Neural cell (in vitro differentiated cells): Measurements from ENCODE around the gene GHITM.
"Not testable (repeated sequence)": the region's sequence is repeated elsewhere in the genome, so short reads cannot be mapped to it uniquely, and the experiment has no call there.

ENCODE experiments used
- CTCF ChIP-seq: fragments of 450-650 bp; IDR thresholded peaks from 2 replicates; pipeline ENCODE4 v1.5.1; 2014; ENCODE audit warnings: antibody characterized with exemption, mild to moderate bottlenecking, moderate library complexity; ENCODE audit not compliant: poor library complexity, severe bottlenecking
- EP300 ChIP-seq: fragments of 450-650 bp; conservative IDR thresholded peaks from 2 replicates; pipeline ENCODE4 v1.6.1; 2014; ENCODE audit warnings: antibody characterized with exemption, mild to moderate bottlenecking, moderate library complexity; ENCODE audit not compliant: poor library complexity, severe bottlenecking
- EZH2 ChIP-seq: fragments of 200-600, 300-800 bp; shearing (Covaris generic), sonication (generic); IDR thresholded peaks from 2 replicates; pipeline ENCODE4 v1.6.1; 2014; ENCODE audit warnings: antibody characterized with exemption, low read length, borderline replicate concordance, mild to moderate bottlenecking; ENCODE audit not compliant: insufficient read depth, poor library complexity, severe bottlenecking
- POLR2AphosphoS5 ChIP-seq: IDR thresholded peaks from 2 replicates; pipeline ENCODE4 v1.6.1; 2012
- RAD21 ChIP-seq: fragments of 450-650 bp; conservative IDR thresholded peaks from 2 replicates; pipeline ENCODE4 v1.6.1; 2014; ENCODE audit warnings: antibody characterized with exemption, mild to moderate bottlenecking, moderate library complexity
- REST ChIP-seq: IDR thresholded peaks from 2 replicates; pipeline ENCODE4 v1.6.1; 2012; ENCODE audit warnings: borderline replicate concordance

- TF ChIP-seq EZH2, CTCF, POLR2AphosphoS5, EP300, RAD21, REST: not testable (repeated sequence)
Measured at GRCh38 chr10:84171237-84171636, 31.9 kb downstream of the GHITM start.
